Measurements from ENCODE around the gene PCF11.

DNA sequence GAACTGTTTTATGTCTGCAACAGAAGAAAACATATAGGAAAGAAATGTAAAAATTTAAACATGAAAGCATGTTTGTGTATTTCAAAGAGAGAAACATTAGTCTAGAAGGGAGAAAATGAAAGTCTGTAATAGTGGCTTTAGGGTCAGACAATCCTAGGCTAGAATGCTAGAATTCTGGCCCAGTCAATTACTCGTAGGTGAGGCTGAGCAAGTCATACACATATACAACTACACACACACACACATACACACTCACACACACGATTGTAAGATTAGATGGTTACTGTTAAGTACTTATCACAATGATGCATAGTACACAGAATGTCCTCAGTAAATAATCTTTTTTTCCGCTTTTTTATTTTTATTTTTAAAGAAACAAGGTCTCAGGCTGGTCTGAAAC is 37.7 kb upstream of the PCF11 start:
- TF ChIP-seq, protein P1, sequence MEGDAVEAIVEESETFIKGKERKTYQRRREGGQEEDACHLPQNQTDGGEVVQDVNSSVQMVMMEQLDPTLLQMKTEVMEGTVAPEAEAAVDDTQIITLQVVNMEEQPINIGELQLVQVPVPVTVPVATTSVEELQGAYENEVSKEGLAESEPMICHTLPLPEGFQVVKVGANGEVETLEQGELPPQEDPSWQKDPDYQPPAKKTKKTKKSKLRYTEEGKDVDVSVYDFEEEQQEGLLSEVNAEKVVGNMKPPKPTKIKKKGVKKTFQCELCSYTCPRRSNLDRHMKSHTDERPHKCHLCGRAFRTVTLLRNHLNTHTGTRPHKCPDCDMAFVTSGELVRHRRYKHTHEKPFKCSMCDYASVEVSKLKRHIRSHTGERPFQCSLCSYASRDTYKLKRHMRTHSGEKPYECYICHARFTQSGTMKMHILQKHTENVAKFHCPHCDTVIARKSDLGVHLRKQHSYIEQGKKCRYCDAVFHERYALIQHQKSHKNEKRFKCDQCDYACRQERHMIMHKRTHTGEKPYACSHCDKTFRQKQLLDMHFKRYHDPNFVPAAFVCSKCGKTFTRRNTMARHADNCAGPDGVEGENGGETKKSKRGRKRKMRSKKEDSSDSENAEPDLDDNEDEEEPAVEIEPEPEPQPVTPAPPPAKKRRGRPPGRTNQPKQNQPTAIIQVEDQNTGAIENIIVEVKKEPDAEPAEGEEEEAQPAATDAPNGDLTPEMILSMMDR (IDR thresholded peaks at IDR 0.05): no peak
- no peak for TF ChIP-seq POLR2AphosphoS5 (IDR thresholded peaks at IDR 0.05)
- TF ChIP-seq POLR2A (IDR thresholded peaks at IDR 0.05): no peak
